Lower lobe of right lung (tissue), 2 donors: ENCODE results near the gene CD37. TPM values are rescaled to one million over a fixed set of nuclear protein-coding genes. Genes with fewer than 3 reads are reported as not detected.
A peak's percentile ranks its signal among the peaks of the same experiment; 100 is the strongest.
"Not testable (repeated sequence)": the region's sequence is repeated elsewhere in the genome, so short reads cannot be mapped to it uniquely, and the experiment has no call there.

Experiments
- ATAC-seq, 2 donors: fragments of 200-7000 bp; cut with Tn5 transposase; one replicate each; pipeline ENCODE4 v1.9.1; 2020 to 2022; ENCODE audit warnings: mild to moderate bottlenecking in 2 of 2, moderate library complexity in 2 of 2
- DNase-seq: peaks from one replicate; pipeline ENCODE4 v3.0.0-alpha.2; 2020
- H3K27ac ChIP-seq: fragments of 200-600 bp; one replicate; pipeline ENCODE4 v1.8.0; 2022
- H3K27me3 ChIP-seq: fragments of 200-600 bp; one replicate; pipeline ENCODE4 v1.8.0; 2022; ENCODE audit warnings: low read depth
- H3K36me3 ChIP-seq: fragments of 200-600 bp; one replicate; pipeline ENCODE4 v1.8.0; 2022; ENCODE audit warnings: mild to moderate bottlenecking
- H3K4me1 ChIP-seq: fragments of 200-600 bp; one replicate; pipeline ENCODE4 v1.8.0; 2022
- H3K4me3 ChIP-seq: fragments of 200-600 bp; one replicate; pipeline ENCODE4 v1.8.0; 2022; ENCODE audit warnings: mild to moderate bottlenecking
- H3K9me3 ChIP-seq: fragments of 200-600 bp; one replicate; pipeline ENCODE4 v1.8.0; 2022
- CTCF ChIP-seq: fragments of 200-600 bp; IDR thresholded peaks from one replicate; pipeline ENCODE4 v1.8.0; 2022; ENCODE audit warnings: antibody characterized with exemption, mild to moderate bottlenecking
- intact Hi-C: fragments of 100-400 bp; cut with DNase I; formaldehyde crosslinking; loops from one replicate; pipeline ENCODE4 v1.11.0; 2022
- total RNA-seq: library from RNA; stranded (reverse); fragmentation: NEBNext Ultra II Directional; extraction: Animal tissue kit (Norgen Biotek cat#: 25700); gene quantifications from one replicate; pipeline ENCODE4 v1.2.1, GENCODE V29; 2021
- donor health status: DM: no; HTN: yes; CAD: no; lungs with severe emphysema.

Gene CD37
- total RNA-seq, 1 donor from 2014 or later = 175 TPM

- H3K9me3 ChIP-seq = no peaks in the 10 kb centered on the region
- intact Hi-C loops = no loop called here
- peaks cover 11% of the 10 kb centered on the region for H3K36me3 ChIP-seq
- peaks cover 4% of the 10 kb centered on the region for H3K4me1 ChIP-seq
- no peak for ATAC-seq
- no peak for TF ChIP-seq CTCF
- H3K27me3 ChIP-seq = no peaks in the 10 kb centered on the region
- no peak overlapping the region for H3K4me3 ChIP-seq
- no peak overlapping the region for H3K27ac ChIP-seq
- no peak for DNase-seq
Measured at GRCh38 chr19:49326165-49326704, 9.0 kb upstream of the CD37 start.

- intact Hi-C loops = no loop called here
- no peaks in the 10 kb centered on the region for H3K27me3 ChIP-seq
- ATAC-seq (peak; percentile 56 to 57), DNase-seq (no peak)
- H3K4me3 ChIP-seq = no peak overlapping the region
- H3K27ac ChIP-seq = no peak overlapping the region
- no peaks in the 10 kb centered on the region for H3K9me3 ChIP-seq
- peaks cover 4% of the 10 kb centered on the region for H3K4me1 ChIP-seq
- H3K36me3 ChIP-seq = peaks cover 11% of the 10 kb centered on the region
- peak; percentile 68 for TF ChIP-seq CTCF
Measured at GRCh38 chr19:49327878-49328544, 7.2 kb upstream of the CD37 start.

- no peak overlapping the region for H3K27ac ChIP-seq
- no peak for TF ChIP-seq CTCF
- H3K36me3 ChIP-seq = peaks cover 11% of the 10 kb centered on the region
- DNase-seq (no peak), ATAC-seq (no peak)
- H3K27me3 ChIP-seq = no peaks in the 10 kb centered on the region
- no peak overlapping the region for H3K4me3 ChIP-seq
- intact Hi-C loops = no loop called here
- H3K4me1 ChIP-seq = peaks cover 10% of the 10 kb centered on the region
- no peaks in the 10 kb centered on the region for H3K9me3 ChIP-seq
Measured at GRCh38 chr19:49328741-49329140, 6.5 kb upstream of the CD37 start.

- H3K27me3 ChIP-seq, H3K9me3 ChIP-seq, H3K4me3 ChIP-seq, H3K27ac ChIP-seq, intact Hi-C loops, DNase-seq, ATAC-seq: not testable (repeated sequence)
- Histone ChIP-seq H3K4me1 (peaks cover 24% of the 10 kb centered on the region), H3K36me3 (peaks cover 11% of the 10 kb centered on the region)
Measured at GRCh38 chr19:49331187-49331586, 4.0 kb upstream of the CD37 start.

- TF ChIP-seq CTCF = no peak
- peaks cover 24% of the 10 kb centered on the region for H3K4me1 ChIP-seq
- no peak overlapping the region for H3K27ac ChIP-seq
- no peak for DNase-seq
- H3K27me3 ChIP-seq = no peaks in the 10 kb centered on the region
- H3K4me3 ChIP-seq = no peak overlapping the region
- intact Hi-C loops = no loop called here
- H3K9me3 ChIP-seq = no peaks in the 10 kb centered on the region
- peaks cover 11% of the 10 kb centered on the region for H3K36me3 ChIP-seq
- peak; percentile 69 to 71 for ATAC-seq
Measured at GRCh38 chr19:49331616-49332055, 3.6 kb upstream of the CD37 start.

GRCh38 chr19:49332691-49333417, 2.4 kb upstream of the CD37 start:
- H3K27me3 ChIP-seq, DNase-seq, ATAC-seq, H3K4me3 ChIP-seq, intact Hi-C loops, H3K27ac ChIP-seq, H3K9me3 ChIP-seq: not testable (repeated sequence)
- H3K36me3 ChIP-seq = peaks cover 11% of the 10 kb centered on the region
- H3K4me1 ChIP-seq = peaks cover 20% of the 10 kb centered on the region
